ENCODE measurements around the gene TRIM62.

TRIM62 gene

GRCh38 chr1:33162141-33162540, 19.7 kb downstream of the TRIM62 start:
- no peak for DNase-seq (ENCODE audit: extremely low read depth in 1 of 2, low read depth in 1 of 2)

DNA sequence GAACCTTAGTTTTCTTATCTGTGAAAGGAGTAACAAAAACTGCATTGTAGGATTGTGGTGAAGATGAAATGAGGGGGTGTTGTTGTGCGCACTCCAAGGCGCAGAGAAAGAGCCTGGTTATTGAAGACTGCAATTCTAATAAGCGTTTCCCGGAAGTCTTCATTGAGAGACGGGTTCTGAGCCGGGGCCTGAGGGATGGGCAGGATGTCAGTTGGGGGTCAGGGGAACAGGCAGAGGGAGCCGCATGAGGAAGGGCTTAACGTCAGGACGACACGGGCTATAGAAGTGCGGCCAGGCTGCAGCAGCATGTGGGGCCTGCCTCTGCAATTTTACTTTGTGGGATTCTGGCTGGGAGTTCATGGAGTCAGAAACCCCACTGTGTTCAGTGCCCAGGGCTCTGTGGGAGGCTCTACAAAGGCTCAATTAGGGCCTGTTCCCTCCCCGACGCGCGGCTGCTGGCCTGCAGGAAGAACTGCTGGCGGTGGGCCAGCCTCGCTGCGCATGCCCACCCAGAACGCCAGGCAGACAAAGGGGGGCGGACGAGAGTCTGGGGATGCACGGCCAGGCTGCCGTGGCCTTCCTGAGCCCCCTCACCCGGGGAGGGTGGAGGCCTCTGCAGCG, 20.7 kb downstream of the TRIM62 start:
- no peak for DNase-seq (ENCODE audit: extremely low read depth in 1 of 2, low read depth in 1 of 2)

GRCh38 chr1:33159577-33159976, 22.3 kb downstream of the TRIM62 start:
- DNase-seq (ENCODE audit: extremely low read depth in 1 of 2, low read depth in 1 of 2) = no peak

GRCh38 chr1:33158366-33158765, 23.5 kb downstream of the TRIM62 start:
- no peak for DNase-seq (ENCODE audit: extremely low read depth in 1 of 2, low read depth in 1 of 2)

- no peak for DNase-seq (ENCODE audit: extremely low read depth in 1 of 2, low read depth in 1 of 2)
Observed at GRCh38 chr1:33157131-33157530, 24.7 kb downstream of the TRIM62 start.

- DNase-seq (ENCODE audit: extremely low read depth in 1 of 2, low read depth in 1 of 2) = no peak
Observed at GRCh38 chr1:33155877-33156538, 25.8 kb downstream of the TRIM62 start.

DNA sequence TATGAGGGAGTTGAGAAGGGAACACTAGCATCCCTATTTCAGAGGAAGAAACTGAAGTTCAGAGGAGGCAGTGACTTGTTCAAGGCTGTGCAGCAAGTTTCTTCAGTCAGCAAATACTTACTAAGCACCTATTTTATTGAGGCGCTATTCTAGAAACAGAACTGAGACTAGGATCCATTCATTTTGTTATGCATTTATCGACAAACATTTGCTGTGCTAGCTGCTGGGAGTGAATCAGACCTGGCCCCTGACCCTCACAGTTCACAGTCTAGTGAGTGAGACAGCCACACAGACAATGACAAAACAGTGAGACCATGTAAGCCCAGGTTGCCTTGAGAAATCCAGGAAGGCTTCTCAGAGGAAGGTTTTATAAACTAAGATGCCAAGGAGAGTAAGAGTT, 28.2 kb downstream of the TRIM62 start:
- DNase-seq (ENCODE audit: extremely low read depth in 1 of 2, low read depth in 1 of 2) = no peak

DNA sequence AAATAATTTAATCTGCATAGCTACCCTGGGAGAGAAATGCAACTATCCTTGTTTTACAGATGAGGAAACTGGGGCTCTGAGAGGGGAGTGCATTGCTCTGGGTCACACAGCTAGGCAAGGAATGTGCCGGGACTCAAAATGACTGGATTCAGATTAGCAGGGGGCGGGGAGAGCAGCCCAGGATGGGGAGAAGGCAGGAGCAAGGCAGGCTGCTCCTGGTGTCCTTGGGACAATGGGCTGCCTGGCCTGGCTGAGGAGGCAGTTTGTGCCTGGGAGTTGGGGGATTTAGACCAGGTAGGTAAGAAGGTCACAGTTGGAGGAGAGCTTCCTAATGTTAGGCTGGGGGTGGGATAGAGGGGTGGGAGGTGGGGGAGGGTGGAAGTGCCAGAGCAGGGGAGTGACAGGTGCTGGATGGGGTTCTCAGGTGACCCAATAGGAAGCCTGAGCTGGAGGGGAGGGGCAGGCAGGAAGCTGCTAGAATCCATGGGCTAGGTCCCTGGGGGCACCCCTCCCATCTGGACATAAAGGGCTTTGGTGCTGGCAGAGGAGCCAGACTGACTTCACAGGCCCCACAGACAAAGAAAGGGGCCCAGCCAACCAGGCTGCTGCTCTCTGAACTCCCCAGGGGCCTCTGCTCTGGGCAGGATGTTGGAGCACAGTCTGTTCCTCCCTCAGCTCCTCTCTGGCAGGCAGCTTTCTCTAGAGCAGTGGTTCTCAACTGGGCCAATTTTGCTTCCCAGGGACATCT, 29.0 kb downstream of the TRIM62 start:
- DNase-seq (ENCODE audit: extremely low read depth in 1 of 2, low read depth in 1 of 2) = no peak

DNA sequence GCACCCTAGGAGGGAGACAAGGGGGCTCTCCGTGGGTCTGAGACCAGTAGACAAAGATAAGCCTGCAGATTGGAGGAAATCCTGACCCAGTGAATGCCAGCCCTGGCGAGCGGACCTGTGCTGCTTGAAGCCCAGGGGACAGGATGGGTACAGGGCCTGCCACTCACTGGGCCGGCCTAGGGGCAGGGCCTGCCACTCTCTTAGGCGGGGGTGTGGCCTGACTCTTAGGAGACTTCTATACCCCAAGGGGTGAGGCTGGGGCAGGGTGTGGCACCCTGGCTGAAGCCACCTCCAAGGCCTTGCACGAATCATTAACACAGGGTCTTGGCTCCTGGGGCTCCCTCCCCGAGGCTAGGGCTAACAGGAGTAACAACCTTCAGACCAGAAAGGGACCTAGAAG, 30.7 kb downstream of the TRIM62 start:
- DNase-seq (ENCODE audit: extremely low read depth in 1 of 2, low read depth in 1 of 2) = no peak

- DNase-seq (ENCODE audit: extremely low read depth in 1 of 2, low read depth in 1 of 2) = no peak
Observed at GRCh38 chr1:33150522-33150921, 31.3 kb downstream of the TRIM62 start.

GRCh38 chr1:33149453-33150190, 32.2 kb downstream of the TRIM62 start:
- DNase-seq (ENCODE audit: extremely low read depth in 1 of 2, low read depth in 1 of 2) = no peak

- DNase-seq (ENCODE audit: extremely low read depth in 1 of 2, low read depth in 1 of 2) = no peak
Observed at GRCh38 chr1:33148615-33149014, 33.2 kb downstream of the TRIM62 start.

- no peak for DNase-seq (ENCODE audit: extremely low read depth in 1 of 2, low read depth in 1 of 2)
Observed at GRCh38 chr1:33147997-33148314, 33.9 kb downstream of the TRIM62 start.

DNA sequence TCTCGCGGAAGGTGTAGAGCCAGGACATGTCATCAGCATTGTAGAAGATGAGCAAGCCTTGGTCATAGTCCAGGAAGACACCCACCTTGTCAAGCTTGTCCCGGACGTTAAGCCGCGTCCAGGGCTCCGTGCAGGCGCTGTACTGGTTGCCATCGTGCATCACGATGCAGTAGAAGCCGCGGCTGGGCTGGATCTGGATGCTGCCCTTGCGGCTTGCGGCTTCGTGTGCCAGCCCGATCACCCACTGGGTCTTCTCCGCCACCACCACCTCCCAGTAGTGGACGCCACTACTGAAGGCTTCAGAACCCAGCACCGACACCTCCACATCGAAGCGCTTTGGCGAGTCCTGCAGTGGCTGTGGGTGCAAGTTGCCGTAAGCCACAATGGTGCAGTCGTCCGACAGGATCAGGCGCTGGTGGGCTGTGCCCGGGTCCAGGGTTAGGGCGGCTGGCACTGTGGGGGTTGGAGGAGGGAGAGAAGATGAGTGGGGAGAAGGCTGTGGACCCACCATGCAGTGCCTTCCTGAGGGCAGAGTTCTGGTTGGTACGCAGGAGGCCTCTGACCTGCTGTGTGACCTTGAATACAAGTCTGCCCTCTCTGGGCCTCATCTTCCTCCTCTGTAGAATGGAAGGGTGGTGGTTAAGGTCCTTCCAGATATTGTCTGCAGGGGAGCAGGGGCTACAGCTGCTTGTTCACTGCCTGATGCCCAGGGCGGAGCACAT, 34.4 kb downstream of the TRIM62 start:
- DNase-seq (ENCODE audit: extremely low read depth in 1 of 2, low read depth in 1 of 2) = no peak

GRCh38 chr1:33146003-33146402, 35.8 kb downstream of the TRIM62 start:
- no peak for DNase-seq (ENCODE audit: extremely low read depth in 1 of 2, low read depth in 1 of 2)

DNA sequence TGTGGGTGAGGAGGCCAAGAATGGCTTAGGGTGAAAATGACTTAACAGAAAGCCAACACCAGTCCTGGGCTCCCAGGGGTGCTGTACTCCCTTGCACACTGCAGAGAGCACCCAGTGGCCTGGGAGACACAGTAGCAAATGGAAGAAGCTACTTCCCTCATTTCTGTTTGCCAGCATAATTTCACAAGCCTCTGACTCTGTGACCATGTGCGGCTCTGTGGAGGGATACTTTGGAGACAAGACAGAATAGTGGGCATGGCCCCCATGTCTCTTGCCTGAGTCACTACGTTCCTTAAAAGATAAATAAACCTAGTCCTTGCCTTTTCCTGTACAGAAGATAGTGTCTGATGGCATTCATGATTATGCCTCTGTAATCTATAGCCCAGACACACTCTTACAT, 38.1 kb downstream of the TRIM62 start:
- no peak for DNase-seq (ENCODE audit: extremely low read depth in 1 of 2, low read depth in 1 of 2)

GRCh38 chr1:33143176-33143575, 38.7 kb downstream of the TRIM62 start:
- no peak for DNase-seq (ENCODE audit: extremely low read depth in 1 of 2, low read depth in 1 of 2)

GRCh38 chr1:33142483-33143064, 39.3 kb downstream of the TRIM62 start:
- no peak for DNase-seq (ENCODE audit: extremely low read depth in 1 of 2, low read depth in 1 of 2)

DNA sequence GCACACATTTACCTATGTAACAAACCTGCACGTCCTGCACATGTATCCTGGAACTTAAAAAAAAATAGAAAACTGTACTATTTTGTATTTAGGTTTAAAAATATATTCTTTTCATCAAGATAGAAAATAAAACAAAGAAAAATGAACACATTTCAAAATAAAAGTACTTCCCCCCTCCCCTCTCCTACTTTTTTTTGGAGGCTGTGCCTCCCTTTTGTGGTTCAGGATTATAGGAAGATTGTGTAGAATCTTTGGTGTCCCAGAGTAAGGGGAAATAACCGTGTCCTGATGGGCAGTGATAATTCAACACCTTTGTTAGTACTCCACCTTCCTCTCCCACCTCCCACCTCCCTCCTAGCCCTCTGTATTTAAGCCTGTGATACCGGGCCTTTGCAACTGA, 40.1 kb downstream of the TRIM62 start:
- no peak for DNase-seq (ENCODE audit: extremely low read depth in 1 of 2, low read depth in 1 of 2)

DNA sequence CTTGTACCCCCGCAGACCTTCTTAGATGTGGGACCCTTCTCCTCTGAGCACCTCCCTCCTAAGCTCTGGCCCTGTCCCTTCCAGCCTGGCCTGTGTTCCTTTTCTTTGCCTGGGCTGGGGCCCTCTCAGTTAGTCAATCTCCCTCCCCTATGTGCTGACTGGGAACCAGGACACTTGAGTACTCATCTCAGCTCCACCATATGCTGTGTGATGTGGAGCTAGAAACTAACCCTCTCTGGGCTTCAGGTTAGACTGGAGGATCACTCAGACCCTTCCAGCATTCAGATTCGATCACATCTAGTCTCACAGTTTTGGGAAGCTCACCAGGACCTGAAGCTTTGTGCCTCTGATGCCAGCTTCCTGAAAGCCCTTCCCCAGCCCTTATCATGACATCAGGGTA, 40.6 kb downstream of the TRIM62 start:
- DNase-seq (ENCODE audit: extremely low read depth in 1 of 2, low read depth in 1 of 2) = no peak
